ENCODE results near the gene HSPB7. TPM values are rescaled to one million over a fixed set of nuclear protein-coding genes. Genes with fewer than 3 reads are reported as not detected.
A peak's percentile ranks its signal among the peaks of the same experiment; 100 is the strongest.
"Not testable (repeated sequence)": the region's sequence is repeated elsewhere in the genome, so short reads cannot be mapped to it uniquely, and the experiment has no call there.

Gene HSPB7
- total RNA-seq, 6 experiments from 2014 or later: 15.5 to 40.6 (median 33.0) TPM

GRCh38 chr1:16028237-16029002 is 10.6 kb upstream of the HSPB7 start:
- H3K36me3 Mint-ChIP-seq (ENCODE audit: low read depth): no peaks in the 10 kb centered on the region
- no peak overlapping the region for H3K4me3 Mint-ChIP-seq
- TF ChIP-seq CTCF (IDR thresholded peaks at IDR 0.05): 0 out of 2 replicates have a peak, but pooled peaks have one; percentile 15
- DNase-seq: no peak
- no peak overlapping the region for H3K27ac Mint-ChIP-seq
- no peaks in the 10 kb centered on the region for H3K9me3 Mint-ChIP-seq
- peaks cover 3% of the 10 kb centered on the region for H3K27me3 Mint-ChIP-seq (ENCODE audit: insufficient read depth)
- H3K4me1 Mint-ChIP-seq (ENCODE audit: low read depth): peaks cover 7% of the 10 kb centered on the region

GRCh38 chr1:16026723-16027484 is 9.1 kb upstream of the HSPB7 start:
- no peak for DNase-seq
- H3K9me3 Mint-ChIP-seq: no peaks in the 10 kb centered on the region
- no peak overlapping the region for H3K4me3 Mint-ChIP-seq
- H3K4me1 Mint-ChIP-seq (ENCODE audit: low read depth): no peaks in the 10 kb centered on the region
- no peaks in the 10 kb centered on the region for H3K36me3 Mint-ChIP-seq (ENCODE audit: low read depth)
- TF ChIP-seq CTCF (IDR thresholded peaks at IDR 0.05): no peak
- H3K27ac Mint-ChIP-seq: no peak overlapping the region
- H3K27me3 Mint-ChIP-seq (ENCODE audit: insufficient read depth): peaks cover 3% of the 10 kb centered on the region

GRCh38 chr1:16026302-16026701 is 8.5 kb upstream of the HSPB7 start:
- not testable (repeated sequence) for H3K27ac Mint-ChIP-seq; H3K4me1 Mint-ChIP-seq (ENCODE audit: low read depth); H3K9me3 Mint-ChIP-seq; H3K4me3 Mint-ChIP-seq; DNase-seq; H3K27me3 Mint-ChIP-seq (ENCODE audit: insufficient read depth); H3K36me3 Mint-ChIP-seq (ENCODE audit: low read depth)

- DNase-seq: no peak
- H3K4me1 Mint-ChIP-seq (ENCODE audit: low read depth): peaks cover 27% of the 10 kb centered on the region
- H3K4me3 Mint-ChIP-seq: no peak overlapping the region
- TF ChIP-seq CTCF (IDR thresholded peaks at IDR 0.05): no peak
- H3K9me3 Mint-ChIP-seq: no peaks in the 10 kb centered on the region
- no peaks in the 10 kb centered on the region for H3K36me3 Mint-ChIP-seq (ENCODE audit: low read depth)
- no peak overlapping the region for H3K27ac Mint-ChIP-seq
- peaks cover 1% of the 10 kb centered on the region; the same call in 1 of the 2 replicates for H3K27me3 Mint-ChIP-seq (ENCODE audit: insufficient read depth)
Measured at GRCh38 chr1:16023050-16023653, 5.3 kb upstream of the HSPB7 start.

- no peak overlapping the region for H3K4me3 Mint-ChIP-seq
- H3K36me3 Mint-ChIP-seq (ENCODE audit: low read depth): no peaks in the 10 kb centered on the region
- H3K4me1 Mint-ChIP-seq (ENCODE audit: low read depth): peaks cover 35% of the 10 kb centered on the region
- no peak overlapping the region for H3K27ac Mint-ChIP-seq
- no peak for DNase-seq
- H3K27me3 Mint-ChIP-seq (ENCODE audit: insufficient read depth): no peaks in the 10 kb centered on the region; the same call in 1 of the 2 replicates
- H3K9me3 Mint-ChIP-seq: no peaks in the 10 kb centered on the region
- no peak for TF ChIP-seq CTCF (IDR thresholded peaks at IDR 0.05)
Measured at GRCh38 chr1:16022393-16022792, 4.5 kb upstream of the HSPB7 start.

All from HFFc6 (cell line).